GM19099 (cell line): ENCODE data around the gene CCDC7.

Experiments used
- POLR2A ChIP-seq: IDR thresholded peaks from 3 replicates; pipeline ENCODE4 v1.6.1; 2011; ENCODE audit warnings: low read depth; ENCODE audit not compliant: insufficient read length; ENCODE audit errors: extremely low read depth

Gene CCDC7

DNA sequence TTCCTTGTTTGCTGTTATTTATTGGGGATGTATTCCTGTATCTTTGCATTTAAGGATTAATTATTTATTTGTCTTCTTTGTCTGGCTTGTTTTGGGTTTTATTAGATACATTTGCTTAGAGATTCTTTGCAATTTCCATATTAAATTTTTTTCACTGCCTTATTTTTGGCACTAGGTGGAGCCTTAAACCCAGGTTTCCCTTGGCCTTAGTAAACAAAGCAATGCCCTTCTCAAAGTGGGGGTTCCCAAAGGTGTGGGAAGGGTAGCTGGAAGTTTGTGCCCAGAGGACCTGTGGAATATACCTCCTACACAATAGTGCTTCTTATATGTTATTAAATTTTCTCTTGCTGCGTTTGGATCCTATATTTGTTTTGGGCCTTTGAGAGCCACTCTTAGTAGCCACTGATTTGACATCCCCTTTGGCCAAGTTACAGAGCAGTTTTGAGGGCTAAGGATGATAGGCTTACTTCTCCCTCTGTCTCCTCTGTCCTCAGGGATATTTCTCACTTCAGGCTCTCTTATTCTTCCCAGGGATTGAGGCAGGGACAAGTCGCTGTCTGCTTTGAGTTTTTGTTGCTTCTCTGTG, 349.8 kb downstream of the CCDC7 start:
- no peak for TF ChIP-seq POLR2A

DNA sequence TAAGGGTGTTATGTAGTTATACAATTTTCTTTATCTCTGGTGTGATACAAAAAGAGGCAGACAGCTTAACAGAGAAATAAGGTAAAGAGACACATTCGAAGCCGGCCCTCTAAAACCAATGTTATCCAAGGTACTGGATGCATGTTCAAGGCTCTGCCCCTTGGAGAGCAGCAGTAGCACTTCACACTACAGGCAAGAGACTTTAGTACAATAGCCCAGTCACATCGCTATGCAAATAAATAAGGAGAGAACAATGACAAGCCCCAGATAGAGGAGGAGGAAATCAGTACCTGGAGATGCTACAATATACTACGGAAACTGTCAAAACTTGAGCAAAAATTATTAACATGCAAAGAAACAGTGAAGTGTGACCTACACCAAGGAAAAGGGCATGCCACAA, 401.0 kb downstream of the CCDC7 start:
- TF ChIP-seq POLR2A = no peak

DNA sequence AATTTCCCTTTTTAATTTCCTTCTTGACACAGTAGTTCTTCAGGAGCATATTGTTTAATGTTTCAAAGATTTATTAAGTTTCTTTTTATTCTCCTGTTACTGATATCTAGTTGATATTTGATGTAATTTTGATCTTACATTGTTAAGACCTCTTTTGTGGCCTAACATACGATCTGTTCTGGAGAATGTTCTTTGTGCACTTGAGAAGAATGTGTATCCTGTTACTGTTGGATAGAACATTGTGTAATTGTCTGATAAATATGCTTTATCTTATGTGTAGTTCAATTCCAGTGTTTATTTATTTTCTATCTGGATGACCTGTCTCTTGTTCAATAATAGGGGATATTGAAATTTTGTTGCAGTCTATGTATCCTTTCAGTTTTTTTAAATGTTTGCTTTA, 405.4 kb downstream of the CCDC7 start:
- TF ChIP-seq POLR2A = no peak

DNA sequence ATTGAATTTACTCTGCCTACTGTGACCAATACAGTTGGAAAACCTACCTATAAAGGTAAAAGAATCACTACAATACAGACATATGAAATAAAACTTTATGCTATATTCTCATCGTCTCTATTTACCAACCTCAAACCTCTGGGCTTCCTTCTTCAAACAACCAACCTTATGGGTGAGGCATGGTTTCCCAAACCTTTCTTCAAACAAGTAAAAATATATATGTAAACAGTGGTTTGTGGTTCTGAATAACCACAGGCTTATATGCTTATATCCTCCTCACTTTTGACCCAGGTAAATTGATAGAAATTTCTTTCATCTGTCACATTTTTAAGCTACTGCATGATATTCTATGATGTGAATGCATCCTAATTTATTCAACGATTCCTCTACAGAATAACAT, 408.5 kb downstream of the CCDC7 start:
- TF ChIP-seq POLR2A = no peak

DNA sequence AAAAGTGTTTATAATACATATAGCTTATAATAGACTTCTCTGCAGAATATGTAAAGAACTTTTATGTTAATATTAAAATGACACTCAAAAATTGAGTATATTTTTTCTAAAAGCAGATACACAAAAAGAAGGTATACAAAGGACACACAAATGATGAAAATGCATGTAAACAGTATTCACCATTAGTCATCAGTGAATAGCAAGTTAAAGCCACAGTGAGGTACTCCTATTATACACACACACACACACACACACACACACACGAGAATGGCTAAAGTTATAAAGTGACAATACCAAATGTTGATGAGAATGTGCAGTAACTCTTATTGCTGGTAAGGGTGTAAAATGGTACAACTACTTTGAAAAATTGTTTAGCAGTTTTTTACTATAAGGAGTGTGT, 419.2 kb downstream of the CCDC7 start:
- no peak for TF ChIP-seq POLR2A

DNA sequence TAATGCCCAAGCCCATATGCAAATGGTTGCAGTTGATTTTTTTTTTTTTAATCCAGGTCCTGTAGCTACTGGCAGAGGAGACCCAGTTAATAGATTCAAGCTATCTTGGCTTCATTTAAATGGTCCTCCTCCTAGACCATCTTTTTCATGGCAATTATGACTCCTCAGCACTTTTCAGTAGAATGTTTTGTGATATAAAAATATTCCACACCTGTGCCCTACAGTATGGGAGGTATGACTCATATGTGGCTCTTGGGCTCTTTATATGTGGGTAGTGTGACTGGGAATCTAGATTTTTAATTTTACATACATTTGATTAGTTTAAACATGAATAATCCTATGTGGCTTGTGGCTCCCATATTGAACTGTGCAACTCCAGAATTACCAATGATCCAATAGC, 432.0 kb downstream of the CCDC7 start:
- no peak for TF ChIP-seq POLR2A

DNA sequence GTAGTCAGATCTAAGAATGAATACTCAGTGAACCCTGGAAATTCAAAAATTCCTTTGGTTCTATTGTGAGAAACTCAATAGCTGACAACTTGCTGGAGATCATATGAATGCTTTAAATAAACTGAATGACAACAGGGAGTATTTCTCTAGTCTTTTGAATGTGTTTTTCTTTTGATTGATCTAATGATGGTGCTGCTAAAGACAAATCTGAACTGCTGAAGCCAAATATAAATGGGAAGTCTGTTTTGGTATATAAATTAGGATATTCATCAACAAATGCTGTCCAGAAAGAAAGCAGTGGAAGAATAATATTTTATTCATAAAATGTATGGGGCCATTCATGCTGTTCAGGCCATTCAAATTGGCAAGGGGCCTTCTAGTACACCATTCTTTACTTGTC, 432.7 kb downstream of the CCDC7 start:
- TF ChIP-seq POLR2A = no peak

DNA sequence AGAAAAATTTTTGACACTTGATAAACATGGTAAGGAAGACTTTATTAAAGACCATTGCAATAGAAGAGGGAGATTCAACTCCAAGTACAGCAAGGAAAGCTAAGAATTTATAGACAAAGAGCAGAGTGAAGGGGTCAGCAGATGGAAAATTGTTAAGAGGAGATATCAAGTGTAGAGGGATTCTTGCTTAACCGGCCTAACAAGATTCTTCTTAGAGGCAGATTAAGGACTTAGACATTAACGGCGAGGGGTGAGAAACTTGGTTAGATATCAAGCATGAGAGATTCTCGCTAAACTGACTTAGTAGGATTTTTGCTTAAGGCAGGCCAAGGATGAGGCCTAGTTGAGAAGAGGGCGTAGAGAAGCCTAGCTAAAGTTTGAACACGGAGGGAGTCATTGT, 436.1 kb downstream of the CCDC7 start:
- no peak for TF ChIP-seq POLR2A

DNA sequence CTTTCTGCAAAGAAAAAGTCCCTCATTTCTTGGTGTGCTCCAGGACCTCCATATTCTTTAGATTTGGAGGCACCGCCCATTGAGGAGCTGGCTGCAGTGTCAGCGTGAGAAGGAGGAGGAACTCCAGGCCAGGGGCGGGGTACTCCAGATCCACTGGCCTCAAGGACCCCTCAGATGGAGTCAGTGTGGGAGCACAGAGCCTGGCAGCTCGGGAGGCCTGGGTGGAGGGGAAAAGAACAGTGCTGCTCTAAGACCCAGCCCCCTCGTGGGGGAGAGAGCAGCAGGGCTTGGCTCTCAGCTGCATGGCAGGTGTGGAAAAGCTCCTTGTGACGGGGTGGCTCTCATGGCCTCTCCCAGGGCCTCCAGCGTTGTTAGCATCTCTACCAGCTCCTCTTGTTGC, 441.5 kb downstream of the CCDC7 start:
- TF ChIP-seq POLR2A = no peak

DNA sequence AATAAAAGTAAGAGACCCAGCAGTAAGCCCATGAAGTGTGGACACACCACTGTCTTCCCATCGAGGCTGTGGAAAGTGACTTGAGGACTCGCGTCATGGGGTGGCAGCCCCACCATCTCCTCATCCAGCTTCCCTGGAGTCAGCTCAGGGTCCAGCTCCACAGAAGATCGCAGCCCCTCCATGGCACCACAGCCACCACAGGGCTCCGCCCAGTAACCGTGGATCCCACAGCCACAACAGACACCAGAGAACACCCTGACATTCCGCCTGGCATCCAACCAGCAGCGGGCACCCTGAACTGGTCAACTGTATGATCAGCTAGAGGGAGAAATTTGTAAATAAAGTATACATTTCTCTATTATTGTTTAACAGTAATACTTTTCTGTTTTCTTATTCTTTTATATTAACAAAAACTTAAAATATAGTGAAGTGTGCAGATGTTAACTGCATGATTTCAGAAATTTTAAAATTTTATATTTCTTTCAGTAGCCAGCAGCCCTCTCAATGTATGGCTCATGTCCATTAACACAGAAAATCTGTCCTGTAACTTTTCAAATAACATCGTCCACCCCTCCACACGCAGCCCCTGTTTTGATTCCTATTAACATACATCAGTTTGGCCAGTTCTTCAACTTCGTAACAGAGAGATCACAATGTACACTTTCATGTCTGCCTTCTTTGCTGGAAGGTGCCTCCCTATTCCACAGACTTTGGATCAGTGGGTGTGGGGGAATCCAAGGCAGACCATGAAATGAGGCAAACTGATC, 442.4 kb downstream of the CCDC7 start:
- TF ChIP-seq POLR2A = no peak

DNA sequence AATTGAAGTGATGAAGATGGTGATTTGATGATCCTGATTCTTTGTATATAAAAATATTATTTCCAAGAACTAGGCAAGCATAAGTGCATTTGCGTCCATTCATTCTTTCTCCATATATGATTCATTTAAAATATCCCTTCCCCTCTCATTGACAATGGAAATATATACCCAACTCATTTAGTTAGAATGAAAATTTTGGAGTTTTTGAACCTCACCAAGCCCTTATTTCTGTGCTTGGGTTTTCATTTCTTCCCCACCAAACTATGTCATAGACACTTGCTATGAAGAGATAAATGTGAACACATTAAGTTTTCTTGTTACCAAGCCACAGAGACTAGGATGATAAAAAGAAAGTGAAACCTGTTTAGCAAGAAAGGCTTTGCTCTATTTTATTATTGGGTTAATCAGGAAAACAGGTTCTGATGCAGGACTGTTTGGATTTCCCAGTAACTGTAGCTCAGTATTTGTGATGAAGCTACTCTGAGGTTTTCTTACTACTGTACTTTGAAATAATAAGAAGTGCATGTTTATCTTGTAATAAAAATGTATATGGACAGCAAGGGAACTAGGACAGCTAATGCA, 443.8 kb downstream of the CCDC7 start:
- no peak for TF ChIP-seq POLR2A

DNA sequence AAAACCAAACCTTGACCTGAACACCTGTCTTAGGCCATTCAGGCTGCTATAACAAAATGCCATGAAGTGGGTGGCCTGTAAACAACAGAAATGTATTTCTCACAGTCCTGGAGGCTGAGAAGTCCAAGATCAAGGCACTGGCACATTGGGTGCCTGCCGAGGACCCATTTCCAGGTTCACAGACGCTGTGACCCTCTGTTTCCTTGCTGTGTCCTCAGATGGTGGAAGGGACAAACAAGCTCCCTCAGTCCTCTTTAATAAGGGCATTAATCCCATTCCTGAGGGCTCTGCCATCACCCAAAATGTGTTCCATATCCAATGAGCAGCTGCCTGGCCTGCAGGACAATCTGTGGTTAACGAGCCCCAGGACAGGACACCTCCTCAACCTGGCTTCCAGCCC, 444.5 kb downstream of the CCDC7 start:
- no peak for TF ChIP-seq POLR2A

DNA sequence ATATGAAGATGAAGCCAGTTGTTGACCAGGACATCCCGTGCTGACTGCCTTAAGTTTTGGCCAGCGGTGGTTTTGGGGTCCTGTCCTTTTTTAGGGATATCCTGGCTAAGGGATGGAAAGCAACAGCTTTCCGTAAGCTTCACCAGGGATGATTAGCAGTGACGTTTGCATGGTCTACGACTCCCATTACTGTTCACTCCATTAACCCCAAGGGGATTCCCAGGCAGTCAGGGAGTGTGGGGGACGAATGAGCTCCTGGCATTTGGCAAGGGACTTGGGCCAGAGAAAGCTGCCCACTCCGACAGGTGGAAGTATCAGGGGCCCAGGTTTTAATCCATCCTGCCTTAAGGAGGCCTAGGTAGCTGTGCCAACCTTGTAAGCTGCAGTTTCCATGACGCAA, 445.3 kb downstream of the CCDC7 start:
- no peak for TF ChIP-seq POLR2A

DNA sequence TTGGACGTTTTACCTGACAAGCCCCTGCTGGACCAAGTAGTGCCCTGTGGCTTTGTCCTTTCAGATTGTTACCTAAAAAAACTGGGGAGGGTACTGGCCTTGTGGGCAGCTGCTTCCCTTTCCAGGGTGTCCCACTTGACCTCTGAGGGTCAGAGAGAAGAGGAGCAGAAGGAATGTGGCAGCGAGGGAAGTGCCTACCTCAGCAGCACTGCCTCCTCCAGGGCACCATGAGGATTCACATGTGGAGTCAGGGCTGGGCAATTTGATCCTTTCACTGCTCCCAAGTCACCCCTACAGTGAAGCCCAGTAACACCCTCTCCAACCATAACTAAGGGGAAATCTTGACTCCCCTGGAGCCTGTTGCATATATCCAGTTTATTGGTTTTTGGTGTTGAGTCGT, 447.5 kb downstream of the CCDC7 start:
- no peak for TF ChIP-seq POLR2A

DNA sequence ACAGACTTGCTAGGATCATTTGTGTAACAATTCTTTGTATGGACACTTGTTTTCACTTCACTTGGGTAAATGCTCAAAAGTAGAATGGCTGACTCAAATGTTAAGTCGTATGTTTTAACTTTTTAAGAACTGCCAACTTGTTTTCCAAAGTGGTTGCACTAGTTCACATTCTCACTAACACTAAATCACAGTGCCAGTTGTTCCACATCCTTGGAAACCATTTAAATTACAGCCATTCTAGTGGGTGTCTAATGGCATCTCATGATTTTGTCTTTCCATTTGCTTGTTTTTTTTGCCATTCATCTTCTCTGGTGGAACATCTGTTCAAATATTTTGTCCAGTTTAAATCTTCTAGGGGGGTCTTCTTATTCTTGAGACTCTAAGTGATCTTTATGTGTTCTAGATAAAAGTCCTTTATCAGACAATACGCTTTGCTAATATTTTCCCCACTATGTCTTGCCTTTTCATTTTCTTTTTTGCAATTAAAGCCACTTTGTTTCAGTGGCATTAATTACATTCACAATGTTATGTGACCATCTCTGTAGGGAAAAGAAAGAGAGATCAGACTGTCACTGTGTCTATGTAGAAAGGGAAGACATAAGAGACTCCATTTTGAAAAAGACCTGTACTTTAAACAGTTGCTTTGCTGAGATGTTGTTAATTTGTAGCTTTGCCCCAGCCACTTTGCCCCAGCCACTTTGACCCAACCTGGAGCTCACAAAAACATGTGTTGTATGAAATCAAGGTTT, 448.1 kb downstream of the CCDC7 start:
- TF ChIP-seq POLR2A = no peak

DNA sequence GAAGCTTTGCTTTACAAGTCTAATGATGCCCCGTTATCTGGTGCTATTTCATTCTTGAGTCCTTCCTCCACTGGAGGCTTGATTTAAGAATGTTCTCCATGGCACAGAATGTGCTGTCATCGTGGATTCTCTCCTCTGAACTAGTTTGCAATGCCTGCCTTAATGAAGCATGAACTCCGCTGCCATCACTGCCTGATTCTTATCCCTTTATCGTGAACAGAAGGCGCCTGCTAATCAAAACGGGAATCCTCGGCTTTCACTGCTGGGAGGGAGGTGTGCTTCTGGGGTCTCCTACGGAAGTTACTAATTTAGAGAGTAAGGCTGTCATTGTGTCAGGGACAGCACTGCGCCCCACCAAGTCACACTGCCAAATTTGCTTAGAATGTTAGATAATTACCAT, 455.9 kb downstream of the CCDC7 start:
- TF ChIP-seq POLR2A = no peak
